ENCODE data around the gene BLVRB. TPM values are rescaled to one million over a fixed set of nuclear protein-coding genes. Genes with fewer than 3 reads are reported as not detected.

BLVRB gene
- total and polyA plus RNA-seq, 2 of the 8 experiments (the other 6 are each of a cell fraction or from before 2014, with no cell fraction given): 28.7 to 182 TPM

GRCh38 chr19:40513345-40513678 is 47.8 kb upstream of the BLVRB start:
- H3K56ac ChIP-seq (replicated peaks; ENCODE audit: insufficient read length, low read depth, low read length): no peak overlapping the region
- H2BK5ac ChIP-seq (ENCODE audit: low read depth, low read length): no peak overlapping the region
- no peak overlapping the region for H4K91ac ChIP-seq (replicated peaks; ENCODE audit: insufficient read length, low read length)
- H3K9me3 ChIP-seq (ENCODE audit: insufficient read depth in 2 of 2, low read depth in 1 of 2, low read length in 1 of 2): peaks cover 0 to 5% of the 10 kb centered on the region in 2 experiments; a peak in 2 of 4 replicates
- no peaks in the 10 kb centered on the region for H3K79me2 ChIP-seq (ENCODE audit: control insufficient read depth in 1 of 2, insufficient read depth in 2 of 2, low read length in 2 of 2)
- no peak for FAIRE-seq
- no peak overlapping the region for H3K14ac ChIP-seq (ENCODE audit: insufficient read length)
- peaks cover 0 to 5% of the 10 kb centered on the region in 2 experiments for H4K20me1 ChIP-seq (replicated peaks in 1 of 2; ENCODE audit: control insufficient read depth in 1 of 2, insufficient read depth in 2 of 2, low read length in 2 of 2)
- POLR2A ChIA-PET (ENCODE audit: partially characterized antibody): interaction anchor here (0.9 to 1.3 kb wide), 3 partner anchors 10 to 132 kb away, joined by 3 to 4 read pairs (median 3); no protein-coding TSS in a partner anchor
- H4K5ac ChIP-seq (ENCODE audit: insufficient read length, low read depth, low read length): no peak overlapping the region
- H3K27ac ChIP-seq (ENCODE audit: low read depth, low read length): no peak overlapping the region
- no peak overlapping the region for H3K18ac ChIP-seq (ENCODE audit: extremely low read depth, low read length)
- H2BK120ac ChIP-seq (replicated peaks; ENCODE audit: low read depth, low read length): no peak overlapping the region
- CTCF ChIA-PET (ENCODE audit: partially characterized antibody): interaction anchor here (0.8 to 2.4 kb wide), 10 partner anchors 8 to 60 kb away, joined by 3 to 11 read pairs (median 7); partner anchors contain the start of gene BLVRB
- H2BK20ac ChIP-seq (ENCODE audit: low read length): no peak overlapping the region
- H3K79me1 ChIP-seq (ENCODE audit: low read depth, low read length): no peaks in the 10 kb centered on the region
- H3K23ac ChIP-seq (ENCODE audit: insufficient read length): no peak overlapping the region
- H2AFZ ChIP-seq (ENCODE audit: low read length): no peak overlapping the region
- peak overlapping the region; percentile 50 to 77; a peak in 3 of 4 replicates for H3K4me2 ChIP-seq (ENCODE audit: insufficient read depth in 1 of 2, low read depth in 2 of 2, low read length in 2 of 2)
- peak overlapping the region in 1 of 4 experiments; percentile 54; a peak in 2 of 8 replicates for H3K4me3 ChIP-seq (ENCODE audit: extremely low read depth in 1 of 4, insufficient read depth in 2 of 4, low read depth in 3 of 4, low read length in 4 of 4)
- H3K4me1 ChIP-seq (replicated peaks in 1 of 4; ENCODE audit: control insufficient read depth in 3 of 4, insufficient read depth in 4 of 4, low read length in 3 of 4): peaks cover 0 to 4% (median 2%) of the 10 kb centered on the region in 4 experiments; a peak in 2 of 7 replicates
- no peak overlapping the region for H4K8ac ChIP-seq (ENCODE audit: extremely low read depth, insufficient read depth, low read length)
- no peak overlapping the region for H3K9ac ChIP-seq (replicated peaks in 1 of 4; ENCODE audit: extremely low read depth in 1 of 4, low read depth in 3 of 4, low read length in 3 of 4)
- no peak overlapping the region for H2AK5ac ChIP-seq (ENCODE audit: low read depth, low read length)
- DNase-seq (ENCODE audit: low read depth in 1 of 2, low spot score in 2 of 2): no peak
- H3K4ac ChIP-seq (replicated peaks; ENCODE audit: insufficient read length, low read depth, low read length): no peak overlapping the region
- H3K36me3 ChIP-seq (ENCODE audit: control insufficient read depth in 2 of 4, insufficient read depth in 4 of 4, low read length in 3 of 4): peaks cover 0 to 4% (median 0%) of the 10 kb centered on the region in 4 experiments; a peak in 1 of 8 replicates
- H3K27me3 ChIP-seq (replicated peaks in 1 of 4; ENCODE audit: control insufficient read depth in 3 of 4, extremely low read depth in 1 of 4, insufficient read depth in 3 of 4, low read length in 3 of 4): peaks cover 30 to 56% (median 45%) of the 10 kb centered on the region in 4 experiments
- H3K23me2 ChIP-seq (ENCODE audit: low read depth, low read length): peaks cover 8% of the 10 kb centered on the region
- no peak overlapping the region for H2BK15ac ChIP-seq (ENCODE audit: low read length)
- WGBS, 2 experiments (ENCODE audit: extremely low coverage in 1 of 2, insufficient coverage in 1 of 2, insufficient read length in 1 of 2, insufficient replicate concordance in 2 of 2, low coverage in 1 of 2, low lambda C conversion rate in 2 of 2, missing lambda C conversion rate in 1 of 2): 89% methylated on average over 24 of the region's 27 CpGs; no CpG with 5 or more reads in 1 of the 2 experiments
- H2BK12ac ChIP-seq (ENCODE audit: low read depth, low read length): no peak overlapping the region; the same call in 1 of the 2 replicates
- TF ChIP-seq SUZ12 (IDR thresholded peaks at IDR 0.05; ENCODE audit: low read length): peak; percentile 46; the same call in 1 of the 2 replicates

Data from H1 (cell line).